WTC11 (cell line): ENCODE data around the gene NRSN1. TPM values are rescaled to one million over a fixed set of nuclear protein-coding genes. Genes with fewer than 3 reads are reported as not detected.
"Not testable (repeated sequence)": the region's sequence is repeated elsewhere in the genome, so short reads cannot be mapped to it uniquely, and the experiment has no call there.

Source experiments
- ATAC-seq: fragments of 200-7000 bp; cut with Tn5 transposase; 2 replicates; pipeline ENCODE4 v1.10.0; 2021; ENCODE audit warnings: mild to moderate bottlenecking, moderate library complexity
- CTCF ChIA-PET: fragments of 300-600 bp; sonication (Branson Sonifier 250); formaldehyde crosslinking; loops from one replicate; lab custom pipeline; 2021; ENCODE audit warnings: antibody characterized with exemption; lab: Charles Lee
- POLR2A ChIA-PET: fragments of 350-600 bp; sonication (Branson Sonifier 250); formaldehyde crosslinking; loops from one replicate; lab custom pipeline; 2021; ENCODE audit warnings: antibody characterized with exemption; lab: Charles Lee
- DNase-seq: peaks from one replicate; pipeline ENCODE4 v3.0.0; 2021; ENCODE audit warnings: low spot score
- H3K27ac Mint-ChIP-seq: 2 replicates; pipeline ENCODE4 v1.8.0; 2021; ENCODE audit warnings: mixed read lengths
- H3K27me3 Mint-ChIP-seq: 2 replicates; pipeline ENCODE4 v1.8.0; 2021; ENCODE audit warnings: low read depth, mild to moderate bottlenecking, moderate library complexity, mixed read lengths
- H3K36me3 Mint-ChIP-seq: 2 replicates; pipeline ENCODE4 v1.8.0; 2021; ENCODE audit warnings: mixed read lengths
- H3K4me1 Mint-ChIP-seq: 2 replicates; pipeline ENCODE4 v1.8.0; 2022; ENCODE audit warnings: mixed read lengths
- H3K4me3 Mint-ChIP-seq: 2 replicates; pipeline ENCODE4 v1.8.0; 2021; ENCODE audit warnings: mild to moderate bottlenecking, moderate library complexity, mixed read lengths
- H3K9me3 Mint-ChIP-seq: 2 replicates; pipeline ENCODE4 v1.8.0; 2021; ENCODE audit warnings: mixed read lengths
- E2F5 ChIP-seq: sonication (generic); formaldehyde crosslinking; IDR thresholded peaks from 2 replicates; pipeline ENCODE4 v1.8.1; 2022; ENCODE audit warnings: mild to moderate bottlenecking, moderate library complexity, missing genetic modification reagents
- FOXK1 ChIP-seq: sonication (generic); formaldehyde crosslinking; IDR thresholded peaks from 2 replicates; pipeline ENCODE4 v1.8.0; 2022; ENCODE audit warnings: mild to moderate bottlenecking, moderate library complexity, missing genetic modification reagents
- FOXP4 ChIP-seq: sonication (generic); formaldehyde crosslinking; IDR thresholded peaks from 2 replicates; pipeline ENCODE4 v1.8.0; 2022; ENCODE audit warnings: mild to moderate bottlenecking, missing genetic modification reagents
- GRHL2 ChIP-seq: fragments of 250-450 bp; sonication (Bioruptor Pico); IDR thresholded peaks from 2 replicates; pipeline ENCODE4 v1.8.0; 2022; ENCODE audit warnings: mild to moderate bottlenecking, moderate library complexity; ENCODE audit not compliant: insufficient replicate concordance, severe bottlenecking
- HMGXB4 ChIP-seq: sonication (generic); formaldehyde crosslinking; IDR thresholded peaks from 2 replicates; pipeline ENCODE4 v1.8.1; 2023; ENCODE audit warnings: mild to moderate bottlenecking, moderate library complexity, missing genetic modification reagents
- JAZF1 ChIP-seq: fragments of 250-450 bp; sonication (Bioruptor Pico); IDR thresholded peaks from 2 replicates; pipeline ENCODE4 v1.9.0; 2021; ENCODE audit warnings: moderate library complexity, mild to moderate bottlenecking, inconsistent platforms
- NR3C1 ChIP-seq: sonication (generic); formaldehyde crosslinking; conservative IDR thresholded peaks from 2 replicates; pipeline ENCODE4 v1.8.1; 2023; ENCODE audit warnings: low read depth, mild to moderate bottlenecking, missing genetic modification reagents
- OVOL2 ChIP-seq: fragments of 250-450 bp; sonication (Bioruptor Pico); IDR thresholded peaks from 2 replicates; pipeline ENCODE4 v1.9.0; 2021; ENCODE audit warnings: mild to moderate bottlenecking, borderline replicate concordance
- PREB ChIP-seq: sonication (generic); formaldehyde crosslinking; IDR thresholded peaks from 2 replicates; pipeline ENCODE4 v1.8.1; 2022; ENCODE audit warnings: mild to moderate bottlenecking, missing genetic modification reagents, moderate library complexity, borderline replicate concordance
- RORB ChIP-seq: fragments of 250-450 bp; sonication (Bioruptor Pico); IDR thresholded peaks from 2 replicates; pipeline ENCODE4 v1.9.0; 2021; ENCODE audit warnings: mild to moderate bottlenecking
- SOX15 ChIP-seq: fragments of 250-450 bp; sonication (Bioruptor Pico); IDR thresholded peaks from 2 replicates; pipeline ENCODE4 v1.9.0; 2021; ENCODE audit warnings: mild to moderate bottlenecking
- TCF7 ChIP-seq: sonication (generic); formaldehyde crosslinking; IDR thresholded peaks from 2 replicates; pipeline ENCODE4 v1.8.0; 2022; ENCODE audit warnings: mild to moderate bottlenecking, low read depth, missing genetic modification reagents, moderate library complexity
- TEAD1 ChIP-seq: sonication (generic); formaldehyde crosslinking; IDR thresholded peaks from 2 replicates; pipeline ENCODE4 v1.8.0; 2022; ENCODE audit warnings: mild to moderate bottlenecking, missing genetic modification reagents
- ZBTB43 ChIP-seq: sonication (generic); formaldehyde crosslinking; IDR thresholded peaks from 2 replicates; pipeline ENCODE4 v1.8.1; 2023; ENCODE audit warnings: mild to moderate bottlenecking, missing genetic modification reagents
- ZMAT4 ChIP-seq: fragments of 250-450 bp; sonication (Bioruptor Pico); IDR thresholded peaks from 2 replicates; pipeline ENCODE4 v1.9.0; 2021; ENCODE audit warnings: mild to moderate bottlenecking
- ZNF121 ChIP-seq: sonication (generic); formaldehyde crosslinking; IDR thresholded peaks from 2 replicates; pipeline ENCODE4 v1.8.0; 2023; ENCODE audit warnings: missing genetic modification reagents
- ZNF512 ChIP-seq: sonication (generic); formaldehyde crosslinking; IDR thresholded peaks from 2 replicates; pipeline ENCODE4 v1.8.1; 2022; ENCODE audit warnings: missing genetic modification reagents, borderline replicate concordance
- ZNF532 ChIP-seq: fragments of 250-450 bp; sonication (Bioruptor Pico); IDR thresholded peaks from 2 replicates; pipeline ENCODE4 v1.9.0; 2021; ENCODE audit warnings: mild to moderate bottlenecking, borderline replicate concordance
- total RNA-seq: library from RNA; stranded (reverse); gene quantifications from 3 replicates; pipeline ENCODE4 v1.2.3, GENCODE V29; 2021

NRSN1 gene
- total RNA-seq, 1 experiment from 2014 or later: not detected

GRCh38 chr6:24140591-24140990 is 14.6 kb downstream of the NRSN1 start:
- H3K36me3 Mint-ChIP-seq: no peaks in the 10 kb centered on the region
- TF ChIP-seq PREB (CRISPR knock-in tag) (no peak), JAZF1 (CRISPR knock-in tag) (no peak), TCF7 (CRISPR knock-in tag) (no peak), GRHL2 (CRISPR knock-in tag) (no peak), SOX15 (CRISPR knock-in tag) (no peak), ZNF121 (CRISPR knock-in tag) (no peak), E2F5 (CRISPR knock-in tag) (no peak), RORB (CRISPR knock-in tag) (no peak), ZNF532 (CRISPR knock-in tag) (no peak), ZNF512 (CRISPR knock-in tag) (no peak), FOXK1 (CRISPR knock-in tag) (no peak), NR3C1 (CRISPR knock-in tag) (no peak), ZBTB43 (CRISPR knock-in tag) (no peak), OVOL2 (CRISPR knock-in tag) (no peak), HMGXB4 (no peak), ZMAT4 (CRISPR knock-in tag) (no peak), TEAD1 (no peak), FOXP4 (no peak)
- TF ChIP-seq, all 79 proteins: peak for 0
- DNase-seq (no peak), ATAC-seq (no peak)
- H3K27me3 Mint-ChIP-seq: peaks cover 1% of the 10 kb centered on the region; the same call in 1 of the 2 replicates
- no peaks in the 10 kb centered on the region for H3K4me1 Mint-ChIP-seq
- ChIA-PET POLR2A (no interaction called here), CTCF (interaction anchor here (0.6 to 1.9 kb wide), 3 partner anchors 27 to 117 kb away, joined by 3 to 6 read pairs (median 4); no protein-coding TSS in a partner anchor)
- no peak overlapping the region for H3K27ac Mint-ChIP-seq
- H3K9me3 Mint-ChIP-seq: 0 out of 2 replicates have a peak, but pooled peaks cover 3% of the 10 kb centered on the region
- H3K4me3 Mint-ChIP-seq: no peak overlapping the region

- H3K9me3 Mint-ChIP-seq, H3K27me3 Mint-ChIP-seq, DNase-seq, H3K4me1 Mint-ChIP-seq, CTCF ChIA-PET, H3K36me3 Mint-ChIP-seq, H3K4me3 Mint-ChIP-seq, POLR2A ChIA-PET, ATAC-seq, H3K27ac Mint-ChIP-seq: not testable (repeated sequence)
Measured at GRCh38 chr6:24142733-24143132, 16.7 kb downstream of the NRSN1 start.
